K562 (cell line): ENCODE results near the gene CNP. TPM values are rescaled to one million over a fixed set of nuclear protein-coding genes. Genes with fewer than 3 reads are reported as not detected.

Experiments
- ATAC-seq: fragments of 200-7000 bp; cut with Tn5 transposase; 3 replicates; pipeline ENCODE4 v1.9.1; 2020; ENCODE audit warnings: moderate library complexity
- BruUV-seq: library from RNA; stranded (reverse); fragments of 400-500 nt; replicated peaks from 2 replicates; lab custom pipeline; 2021; lab: Mats Ljungman, UMichigan
- CTCF ChIA-PET: fragments of 300-600 bp; formaldehyde crosslinking; extraction: SDS; loops from one replicate; lab custom pipeline; 2021; ENCODE audit warnings: low intra/inter-chr PET ratio; lab: Yijun Ruan, JAX
- POLR2A ChIA-PET: fragments of 300-600, 350-650 bp; sonication (Branson Sonifier 250); formaldehyde crosslinking; extraction: SDS; loops from one replicate; lab custom pipeline; 2021; ENCODE audit warnings: antibody characterized with exemption, inconsistent platforms; lab: Yijun Ruan, JAX
- DNase-seq, 4 experiments: peaks; one replicate each; pipeline versions ENCODE4 v3.0.0 to v3.0.0-alpha.2; 2011 to 2018; ENCODE audit warnings: low spot score in 3 of 4, mixed read lengths in 3 of 4; ENCODE audit errors: extremely low read depth in 1 of 4
- FAIRE-seq: peaks from 2 replicates; lab custom pipeline; 2011; peaks lifted over from hg19 to GRCh38; lab: Jason Lieb, UNC
- H2AFZ ChIP-seq: 2 replicates; pipeline ENCODE4 v1.6.0; 2011; ENCODE audit warnings: low read depth, low read length, control low read depth, inconsistent platforms
- H3K27ac ChIP-seq: fragments of 200-600 bp; 3 replicates; pipeline ENCODE4 v1.8.0; 2011; ENCODE audit warnings: low read depth, mild to moderate bottlenecking, control low read depth, inconsistent platforms, low read length, moderate library complexity, mixed read lengths; ENCODE audit errors: extremely low read depth
- H3K27me3 ChIP-seq, 2 experiments: fragments of 300-600 bp in 1 of 2; 2 replicates in 1 of 2; 3 replicates in 1 of 2; pipeline versions ENCODE4 v1.6.0 to v1.8.0; 2011; ENCODE audit warnings: inconsistent platforms in 2 of 2, low read length in 2 of 2, mild to moderate bottlenecking in 1 of 2, mixed read lengths in 1 of 2, moderate library complexity in 1 of 2; ENCODE audit not compliant: control insufficient read depth in 2 of 2, insufficient read depth in 2 of 2
- H3K36me3 ChIP-seq: fragments of 300-600 bp; 3 replicates; pipeline ENCODE4 v1.8.0; 2011; ENCODE audit warnings: mild to moderate bottlenecking, low read length, inconsistent platforms; ENCODE audit not compliant: control insufficient read depth, insufficient read depth
- H3K4me1 ChIP-seq, 2 experiments: fragments of 200-600 bp in 1 of 2; replicated peaks in 1 of 2; 2 replicates in 1 of 2; 3 replicates in 1 of 2; pipeline versions ENCODE4 v1.5.1 to v1.8.0; 2011; ENCODE audit warnings: inconsistent platforms in 2 of 2, low read length in 2 of 2, mild to moderate bottlenecking in 1 of 2, mixed read lengths in 1 of 2, moderate library complexity in 1 of 2; ENCODE audit not compliant: control insufficient read depth in 2 of 2, insufficient read depth in 2 of 2
- H3K4me2 ChIP-seq: 2 replicates; pipeline ENCODE4 v1.6.1; 2011; ENCODE audit warnings: low read length, control low read depth, inconsistent platforms, mixed read lengths; ENCODE audit not compliant: insufficient read depth
- H3K4me3 ChIP-seq: fragments of 200-600 bp; sonication (generic), shearing (Covaris generic); 2 replicates; pipeline ENCODE4 v1.5.1; 2016; ENCODE audit warnings: control low read depth, inconsistent platforms
- H3K79me2 ChIP-seq: fragments of 200-600 bp; 3 replicates; pipeline ENCODE4 v1.8.0; 2011; ENCODE audit warnings: low read length, inconsistent platforms; ENCODE audit not compliant: control insufficient read depth, insufficient read depth
- H3K9ac ChIP-seq, 2 experiments: 2 replicates each; pipeline versions ENCODE4 v1.6.0 to v1.6.1; 2011; ENCODE audit warnings: low read depth in 2 of 2, low read length in 2 of 2, control low read depth in 1 of 2, inconsistent platforms in 1 of 2, mild to moderate bottlenecking in 1 of 2, mixed read lengths in 1 of 2; ENCODE audit not compliant: insufficient read depth in 1 of 2
- H3K9me1 ChIP-seq: one replicate; pipeline ENCODE4 v1.6.0; 2011; ENCODE audit warnings: inconsistent platforms, mild to moderate bottlenecking, low read length, moderate library complexity; ENCODE audit not compliant: control insufficient read depth, insufficient read depth
- H3K9me3 ChIP-seq: replicated peaks from 2 replicates; pipeline ENCODE4 v1.5.1; 2011; ENCODE audit warnings: low read depth, low read length, inconsistent platforms; ENCODE audit not compliant: control insufficient read depth, insufficient read depth
- H4K20me1 ChIP-seq: replicated peaks from 2 replicates; pipeline ENCODE4 v1.6.1; 2011; ENCODE audit warnings: low read length, inconsistent platforms, mixed read lengths; ENCODE audit not compliant: control insufficient read depth, insufficient read depth
- CHD2 ChIP-seq: IDR thresholded peaks from 2 replicates; pipeline ENCODE4 v1.6.1; 2011; ENCODE audit warnings: low read depth, low read length
- ETV5 ChIP-seq: sonication (generic); formaldehyde crosslinking; IDR thresholded peaks from 2 replicates; pipeline ENCODE4 v1.4.0; 2020; ENCODE audit warnings: low read depth, mild to moderate bottlenecking, missing genetic modification reagents
- POLR2G ChIP-seq: fragments of 200-400 bp; formaldehyde crosslinking; IDR thresholded peaks from 2 replicates; pipeline ENCODE4 v1.6.1; 2017; ENCODE audit warnings: low read depth, mild to moderate bottlenecking, antibody characterized with exemption, low read length, moderate library complexity
- RBFOX2 ChIP-seq: fragments of 200-400 bp; formaldehyde crosslinking; IDR thresholded peaks from 2 replicates; pipeline ENCODE4 v1.6.1; 2017; ENCODE audit warnings: low read depth, mild to moderate bottlenecking, low read length, moderate library complexity
- RBM22 ChIP-seq: fragments of 200-400 bp; formaldehyde crosslinking; IDR thresholded peaks from 2 replicates; pipeline ENCODE4 v1.6.1; 2018; ENCODE audit warnings: low read length, low read depth; ENCODE audit not compliant: poor library complexity, severe bottlenecking
- WGBS: fragments of 100-300 bp; shearing (Covaris generic); methylation state at CpG from one replicate; pipeline ENCODE4 v1.1.6; 2016; ENCODE audit warnings: low coverage, mixed read lengths; ENCODE audit not compliant: insufficient coverage; ENCODE audit errors: missing lambda C conversion rate; 5-methylcytosine and 5-hydroxymethylcytosine counted together
- in situ Hi-C: fragments of 300-500 bp; cut with MboI; formaldehyde crosslinking; loops from 4 replicates; pipeline ENCODE4 v1.15.0; 2018; ENCODE audit warnings: inconsistent platforms, mixed read lengths
- intact Hi-C: fragments of 100-400 bp; cut with micrococcal nuclease; formaldehyde crosslinking; loops from 2 replicates; pipeline ENCODE4 v1.14.2; 2022
- polyA plus RNA-seq, 8 experiments: library from polyadenylated mRNA; depleted of rRNA in 4 of 8; stranded (reverse) in 5 of 8; unstranded in 3 of 8; fragments of >200 nt; fragmentation: Nextera tagmentation in 2 of 8; fragmentation: Illumina TruSeq in 1 of 8; extraction: Ambion mirVana in 2 of 8; extraction: Trizol in 1 of 8; gene quantifications; 2 replicates each; pipeline versions ENCODE4 v1.2.1 to v1.2.3, GENCODE V29; 2011 to 2014; ENCODE audit warnings: inconsistent platforms in 1 of 8, missing spikeins in 1 of 8
- total RNA-seq, 7 experiments: library from RNA; depleted of rRNA in 6 of 7; stranded (reverse); fragments of >200 nt in 6 of 7; fragmentation: Illumina TruSeq in 2 of 7; extraction: Trizol in 2 of 7; gene quantifications; 2 replicates each; pipeline versions ENCODE4 v1.2.1 to v1.2.3, GENCODE V29; 2011 to 2021; ENCODE audit warnings: low replicate concordance in 1 of 7

Gene CNP
- total and polyA plus RNA-seq, 9 of the 15 experiments (the other 6 are each of a cell fraction or from before 2014, with no cell fraction given) = 1.7 to 52.0 (median 29.1) TPM

GRCh38 chr17:42026857-42027589 lies 60.4 kb downstream of the CNP start:
- in situ Hi-C loops (loop anchor here (5.0 kb wide), 1 partner anchor 85 kb away; the partner anchor contains the start of gene DHX58), intact Hi-C loops (loop anchor here (5.0 kb wide), 1 partner anchor 60 kb away; the partner anchor contains the start of gene CNP)
- no peaks in the 10 kb centered on the region for H4K20me1 ChIP-seq
- ATAC-seq (no peak), DNase-seq (no peak), FAIRE-seq (no peak)
- H3K79me2 ChIP-seq = no peaks in the 10 kb centered on the region
- H3K4me1 ChIP-seq = peaks cover 40 to 47% of the 10 kb centered on the region in 2 experiments
- ChIA-PET POLR2A (interaction anchor here (0.5 to 4.1 kb wide), 13 partner anchors 9 to 185 kb away, joined by 3 to 29 read pairs (median 4); partner anchors contain the start of gene DNAJC7), CTCF (no interaction called here)
- peak overlapping the region in 1 of 2 experiments; percentile 51; a peak in 1 of 4 replicates for H3K9ac ChIP-seq
- no TSS peak for BruUV-seq
- H3K27ac ChIP-seq = no peak overlapping the region
- peaks cover 27% of the 10 kb centered on the region for H3K36me3 ChIP-seq
- H3K4me3 ChIP-seq = no peak overlapping the region
- H2AFZ ChIP-seq = no peak overlapping the region
- no peaks in the 10 kb centered on the region for H3K9me3 ChIP-seq
- no peaks in the 10 kb centered on the region for H3K27me3 ChIP-seq
- 77% methylated on average over 12 of the region's 17 CpGs for WGBS
- H3K9me1 ChIP-seq = no peaks in the 10 kb centered on the region
- H3K4me2 ChIP-seq = no peak overlapping the region
- TF ChIP-seq CHD2 = no peak
- TF ChIP-seq RBFOX2 = peak; percentile 57
- TF ChIP-seq POLR2G = peak; percentile 76
- TF ChIP-seq ETV5 = no peak
- peak; percentile 50 for TF ChIP-seq RBM22
- TF ChIP-seq, all 486 proteins: peak for 3

Other genes with a start within 250 kb of the CNP start
Only the 7 nearest of the 20 such genes appear.
- not detected in 2 replicates for gene KLHL10, start 129.0 kb upstream of the CNP start, total RNA-seq (2014; rRNA removed)
- not detected in 2 replicates for gene KLHL10, start 129.0 kb upstream of the CNP start, total RNA-seq (2014; rRNA removed; fragmentation: Illumina TruSeq; extraction: Trizol)
- gene KLHL10, start 129.0 kb upstream of the CNP start, total RNA-seq (2015; rRNA removed; fragmentation: Illumina TruSeq; extraction: Trizol) = not detected in 2 replicates
- gene KLHL10, start 129.0 kb upstream of the CNP start, total RNA-seq (2021) = not detected in 2 replicates
- 0.30 and 0.56 TPM in 2 replicates for gene KLHL10, start 129.0 kb upstream of the CNP start, polyA plus RNA-seq (2011; rRNA removed)
- 0.07 TPM in 1 of 2 replicates, not detected in the other for gene KLHL10, start 129.0 kb upstream of the CNP start, polyA plus RNA-seq (2014; fragmentation: Illumina TruSeq; extraction: Trizol)
- under 1 TPM; 0.06 to 0.17 TPM for gene KLHL10, start 129.0 kb upstream of the CNP start, polyA plus RNA-seq (2014; fragmentation: Nextera tagmentation; extraction: Ambion mirVana)
- not detected in 2 replicates for gene KLHL10, start 129.0 kb upstream of the CNP start, polyA plus RNA-seq (2014; rRNA removed)
- gene KLHL11, start 101.4 kb upstream of the CNP start, total RNA-seq (2014; rRNA removed) = 15.8 and 16.0 TPM in 2 replicates
- gene KLHL11, start 101.4 kb upstream of the CNP start, total RNA-seq (2014; rRNA removed; fragmentation: Illumina TruSeq; extraction: Trizol) = 14.8 and 17.4 TPM in 2 replicates
- gene KLHL11, start 101.4 kb upstream of the CNP start, total RNA-seq (2015; rRNA removed; fragmentation: Illumina TruSeq; extraction: Trizol) = 16.8 and 17.0 TPM in 2 replicates
- gene KLHL11, start 101.4 kb upstream of the CNP start, total RNA-seq (2021) = 12.4 and 13.8 TPM in 2 replicates
- gene KLHL11, start 101.4 kb upstream of the CNP start, polyA plus RNA-seq (2011; rRNA removed) = 6.1 and 10.3 TPM in 2 replicates
- 3.0 and 3.5 TPM in 2 replicates for gene KLHL11, start 101.4 kb upstream of the CNP start, polyA plus RNA-seq (2014; fragmentation: Illumina TruSeq; extraction: Trizol)
- gene KLHL11, start 101.4 kb upstream of the CNP start, polyA plus RNA-seq (2014; fragmentation: Nextera tagmentation; extraction: Ambion mirVana) = under 1 TPM; 0.20 to 0.28 TPM
- 5.0 and 5.2 TPM in 2 replicates for gene KLHL11, start 101.4 kb upstream of the CNP start, polyA plus RNA-seq (2014; rRNA removed)
- gene ACLY, start 47.8 kb upstream of the CNP start, total RNA-seq (2014; rRNA removed) = 114 and 123 TPM in 2 replicates
- gene ACLY, start 47.8 kb upstream of the CNP start, total RNA-seq (2014; rRNA removed; fragmentation: Illumina TruSeq; extraction: Trizol) = 112 and 125 TPM in 2 replicates
- gene ACLY, start 47.8 kb upstream of the CNP start, total RNA-seq (2015; rRNA removed; fragmentation: Illumina TruSeq; extraction: Trizol) = 129 and 131 TPM in 2 replicates
- gene ACLY, start 47.8 kb upstream of the CNP start, total RNA-seq (2021) = 261 and 280 TPM in 2 replicates
- gene ACLY, start 47.8 kb upstream of the CNP start, polyA plus RNA-seq (2011; rRNA removed) = 163 and 165 TPM in 2 replicates
- 194 and 206 TPM in 2 replicates for gene ACLY, start 47.8 kb upstream of the CNP start, polyA plus RNA-seq (2014; fragmentation: Illumina TruSeq; extraction: Trizol)
- 10 to 100 TPM; 42.9 to 58.5 TPM for gene ACLY, start 47.8 kb upstream of the CNP start, polyA plus RNA-seq (2014; fragmentation: Nextera tagmentation; extraction: Ambion mirVana)
- 120 and 129 TPM in 2 replicates for gene ACLY, start 47.8 kb upstream of the CNP start, polyA plus RNA-seq (2014; rRNA removed)
- gene ODAD4, start 36.2 kb upstream of the CNP start, total RNA-seq (2014; rRNA removed) = 0.09 and 0.24 TPM in 2 replicates
- gene ODAD4, start 36.2 kb upstream of the CNP start, total RNA-seq (2014; rRNA removed; fragmentation: Illumina TruSeq; extraction: Trizol) = 0.70 and 0.98 TPM in 2 replicates
- 0.45 and 0.51 TPM in 2 replicates for gene ODAD4, start 36.2 kb upstream of the CNP start, total RNA-seq (2015; rRNA removed; fragmentation: Illumina TruSeq; extraction: Trizol)
- 0.11 and 0.75 TPM in 2 replicates for gene ODAD4, start 36.2 kb upstream of the CNP start, total RNA-seq (2021)
- 0.05 and 0.35 TPM in 2 replicates for gene ODAD4, start 36.2 kb upstream of the CNP start, polyA plus RNA-seq (2011; rRNA removed)
- 0.57 and 0.67 TPM in 2 replicates for gene ODAD4, start 36.2 kb upstream of the CNP start, polyA plus RNA-seq (2014; fragmentation: Illumina TruSeq; extraction: Trizol)
- under 1 TPM; 0.30 to 0.81 TPM for gene ODAD4, start 36.2 kb upstream of the CNP start, polyA plus RNA-seq (2014; fragmentation: Nextera tagmentation; extraction: Ambion mirVana)
- gene ODAD4, start 36.2 kb upstream of the CNP start, polyA plus RNA-seq (2014; rRNA removed) = 0.22 and 0.49 TPM in 2 replicates
- gene DNAJC7, start 50.6 kb downstream of the CNP start, total RNA-seq (2014; rRNA removed) = 145 and 157 TPM in 2 replicates
- 262 and 288 TPM in 2 replicates for gene DNAJC7, start 50.6 kb downstream of the CNP start, total RNA-seq (2014; rRNA removed; fragmentation: Illumina TruSeq; extraction: Trizol)
- 191 and 206 TPM in 2 replicates for gene DNAJC7, start 50.6 kb downstream of the CNP start, total RNA-seq (2015; rRNA removed; fragmentation: Illumina TruSeq; extraction: Trizol)
- 149 and 153 TPM in 2 replicates for gene DNAJC7, start 50.6 kb downstream of the CNP start, total RNA-seq (2021)
- gene DNAJC7, start 50.6 kb downstream of the CNP start, polyA plus RNA-seq (2011; rRNA removed) = 75.6 and 120 TPM in 2 replicates
- 206 and 239 TPM in 2 replicates for gene DNAJC7, start 50.6 kb downstream of the CNP start, polyA plus RNA-seq (2014; fragmentation: Illumina TruSeq; extraction: Trizol)
- gene DNAJC7, start 50.6 kb downstream of the CNP start, polyA plus RNA-seq (2014; fragmentation: Nextera tagmentation; extraction: Ambion mirVana) = 10 to 100 TPM; 85.8 to 94.3 TPM
- gene DNAJC7, start 50.6 kb downstream of the CNP start, polyA plus RNA-seq (2014; rRNA removed) = 148 and 173 TPM in 2 replicates
- gene NKIRAS2, start 53.3 kb downstream of the CNP start, total RNA-seq (2014; rRNA removed) = 64.6 and 66.9 TPM in 2 replicates
- 17.9 and 18.7 TPM in 2 replicates for gene NKIRAS2, start 53.3 kb downstream of the CNP start, total RNA-seq (2014; rRNA removed; fragmentation: Illumina TruSeq; extraction: Trizol)
- 22.1 and 23.1 TPM in 2 replicates for gene NKIRAS2, start 53.3 kb downstream of the CNP start, total RNA-seq (2015; rRNA removed; fragmentation: Illumina TruSeq; extraction: Trizol)
- gene NKIRAS2, start 53.3 kb downstream of the CNP start, total RNA-seq (2021) = 37.8 and 45.5 TPM in 2 replicates
- gene NKIRAS2, start 53.3 kb downstream of the CNP start, polyA plus RNA-seq (2011; rRNA removed) = 29.8 and 36.2 TPM in 2 replicates
- gene NKIRAS2, start 53.3 kb downstream of the CNP start, polyA plus RNA-seq (2014; fragmentation: Illumina TruSeq; extraction: Trizol) = 60.7 and 65.5 TPM in 2 replicates
- gene NKIRAS2, start 53.3 kb downstream of the CNP start, polyA plus RNA-seq (2014; fragmentation: Nextera tagmentation; extraction: Ambion mirVana) = 10 to 100 TPM; 10.1 to 14.6 TPM
- gene NKIRAS2, start 53.3 kb downstream of the CNP start, polyA plus RNA-seq (2014; rRNA removed) = 58.7 and 68.6 TPM in 2 replicates
- 0.78 and 0.86 TPM in 2 replicates for gene C17orf113, start 83.8 kb downstream of the CNP start, total RNA-seq (2014; rRNA removed)
- 0.22 and 0.29 TPM in 2 replicates for gene C17orf113, start 83.8 kb downstream of the CNP start, total RNA-seq (2014; rRNA removed; fragmentation: Illumina TruSeq; extraction: Trizol)
- gene C17orf113, start 83.8 kb downstream of the CNP start, total RNA-seq (2015; rRNA removed; fragmentation: Illumina TruSeq; extraction: Trizol) = 0.29 and 0.34 TPM in 2 replicates
- gene C17orf113, start 83.8 kb downstream of the CNP start, total RNA-seq (2021) = 1.1 and 1.2 TPM in 2 replicates
- 0.49 and 0.55 TPM in 2 replicates for gene C17orf113, start 83.8 kb downstream of the CNP start, polyA plus RNA-seq (2011; rRNA removed)
- gene C17orf113, start 83.8 kb downstream of the CNP start, polyA plus RNA-seq (2014; fragmentation: Illumina TruSeq; extraction: Trizol) = 0.31 and 0.61 TPM in 2 replicates
- under 1 TPM; 0.10 to 0.17 TPM for gene C17orf113, start 83.8 kb downstream of the CNP start, polyA plus RNA-seq (2014; fragmentation: Nextera tagmentation; extraction: Ambion mirVana)
- gene C17orf113, start 83.8 kb downstream of the CNP start, polyA plus RNA-seq (2014; rRNA removed) = 0.38 and 0.71 TPM in 2 replicates